ENCODE measurements around the gene EEF1G. TPM values are rescaled to one million over a fixed set of nuclear protein-coding genes. Genes with fewer than 3 reads are reported as not detected.
A peak's percentile ranks its signal among the peaks of the same experiment; 100 is the strongest.
"Not testable (repeated sequence)": the region's sequence is repeated elsewhere in the genome, so short reads cannot be mapped to it uniquely, and the experiment has no call there.

EEF1G gene
- total and polyA plus RNA-seq, 9 of the 15 experiments (the other 6 are each of a cell fraction or from before 2014, with no cell fraction given): 985 to 2,349 (median 2,035) TPM

- TF ChIP-seq MGA (IDR thresholded peaks at IDR 0.05) (no peak), ZNF830 (CRISPR knock-in tag; IDR thresholded peaks at IDR 0.05) (no peak), HMBOX1 (IDR thresholded peaks at IDR 0.05) (no peak)
Observed at GRCh38 chr11:62565100-62565802, 8.4 kb downstream of the EEF1G start (continued).

GRCh38 chr11:62561677-62562230 lies 11.9 kb downstream of the EEF1G start:
- ChIA-PET POLR2A (interaction anchor here (0.6 to 3.1 kb wide), 6 partner anchors 8 to 143 kb away, joined by 3 to 15 read pairs (median 6); partner anchors contain the start of gene EEF1G), CTCF (ENCODE audit: low intra/inter-chr PET ratio) (interaction anchor here (0.7 to 3.9 kb wide), 2 partner anchors 16 to 166 kb away, joined by 3 to 48 read pairs; no protein-coding TSS in a partner anchor)
- H2AFZ ChIP-seq (ENCODE audit: low read depth, low read length); H3K9me1 ChIP-seq (ENCODE audit: control insufficient read depth, insufficient read depth, low read length); DNase-seq (ENCODE audit: extremely low read depth in 1 of 4, low spot score in 3 of 4); H3K9ac ChIP-seq (ENCODE audit: insufficient read depth in 1 of 2, low read depth in 2 of 2, low read length in 2 of 2); intact Hi-C loops (cut with micrococcal nuclease); FAIRE-seq; H3K4me2 ChIP-seq (ENCODE audit: insufficient read depth, low read length); H3K4me3 ChIP-seq; in situ Hi-C loops (cut with MboI); BruUV-seq (replicated peaks); H3K9me3 ChIP-seq (replicated peaks; ENCODE audit: control insufficient read depth, insufficient read depth, low read depth, low read length); ATAC-seq; H3K27me3 ChIP-seq (ENCODE audit: control insufficient read depth in 2 of 2, insufficient read depth in 2 of 2, low read length in 2 of 2): not testable (repeated sequence)
- 53% methylated on average over 3 of the region's 3 CpGs for WGBS (ENCODE audit: insufficient coverage, low coverage, missing lambda C conversion rate)
- Histone ChIP-seq H3K4me1 (replicated peaks in 1 of 2; ENCODE audit: control insufficient read depth in 2 of 2, insufficient read depth in 2 of 2, low read length in 2 of 2) (peaks cover 23 to 27% of the 10 kb centered on the region in 2 experiments), H3K27ac (ENCODE audit: extremely low read depth, low read depth, low read length) (peak overlapping the region; percentile 50; the same call in 2 of the 3 replicates), H3K79me2 (ENCODE audit: control insufficient read depth, insufficient read depth, low read length) (peaks cover 47% of the 10 kb centered on the region), H3K36me3 (ENCODE audit: control insufficient read depth, insufficient read depth, low read length) (peaks cover 91% of the 10 kb centered on the region), H4K20me1 (replicated peaks; ENCODE audit: control insufficient read depth, insufficient read depth, low read length) (peaks cover 12% of the 10 kb centered on the region; the same call in 1 of the 2 replicates)

Data from K562 (cell line).